LoVo (cell line): ENCODE measurements around the gene MICAL3.
A peak's percentile ranks its signal among the peaks of the same experiment; 100 is the strongest.

Experiments
- DNase-seq: peaks from one replicate; pipeline ENCODE4 v3.0.0-alpha.2; 2016; ENCODE audit warnings: low spot score

The MICAL3 gene

DNA sequence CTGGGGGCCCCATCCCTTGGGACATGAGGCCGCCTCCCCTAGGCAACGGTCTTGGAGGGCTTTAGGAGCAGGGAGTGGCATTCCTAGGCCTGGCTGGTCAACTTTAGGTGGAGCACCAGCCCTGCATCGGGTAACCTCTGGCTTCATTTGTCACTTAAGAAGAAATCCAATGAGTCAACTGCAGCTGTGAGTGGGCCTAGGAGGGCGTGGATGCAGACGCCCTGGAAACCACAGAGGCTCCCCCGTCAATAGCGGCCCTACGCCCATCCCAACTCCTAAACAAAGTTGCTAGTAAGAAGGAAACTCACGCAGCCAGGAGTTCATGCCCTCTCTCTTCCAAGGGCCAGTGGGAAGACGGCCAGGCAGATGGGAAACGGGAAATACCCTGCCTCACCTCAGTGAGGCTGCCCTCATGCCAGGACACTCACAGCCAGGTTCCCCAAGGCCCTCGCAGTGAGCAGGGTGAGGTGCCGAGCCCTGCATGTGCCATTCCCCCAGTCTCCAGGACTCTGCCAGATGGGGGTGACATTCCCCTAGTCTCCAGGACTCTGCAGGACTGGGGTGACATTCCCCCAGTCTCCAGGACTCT, 270.9 kb downstream of the MICAL3 start:
- peak; percentile 9 for DNase-seq

DNA sequence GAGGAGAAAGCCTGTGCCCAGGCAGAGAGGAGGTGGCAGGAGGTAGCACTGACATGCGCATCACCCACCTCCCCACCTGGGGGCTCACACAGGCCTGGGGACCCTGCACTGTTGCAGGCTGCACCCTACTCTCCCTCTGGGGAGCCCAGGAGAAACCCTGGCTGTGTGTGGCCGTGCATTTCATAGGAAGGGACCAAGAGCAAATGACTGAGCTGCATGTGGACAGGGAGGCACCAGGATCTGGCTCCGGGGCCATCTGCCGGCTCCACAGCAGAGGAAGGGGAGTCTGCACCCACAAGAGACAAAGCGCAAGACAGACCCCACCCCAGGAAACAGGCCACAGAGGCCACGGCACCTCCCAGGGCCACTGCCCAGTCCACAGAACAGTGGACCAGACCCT, 272.8 kb downstream of the MICAL3 start:
- no peak for DNase-seq

DNA sequence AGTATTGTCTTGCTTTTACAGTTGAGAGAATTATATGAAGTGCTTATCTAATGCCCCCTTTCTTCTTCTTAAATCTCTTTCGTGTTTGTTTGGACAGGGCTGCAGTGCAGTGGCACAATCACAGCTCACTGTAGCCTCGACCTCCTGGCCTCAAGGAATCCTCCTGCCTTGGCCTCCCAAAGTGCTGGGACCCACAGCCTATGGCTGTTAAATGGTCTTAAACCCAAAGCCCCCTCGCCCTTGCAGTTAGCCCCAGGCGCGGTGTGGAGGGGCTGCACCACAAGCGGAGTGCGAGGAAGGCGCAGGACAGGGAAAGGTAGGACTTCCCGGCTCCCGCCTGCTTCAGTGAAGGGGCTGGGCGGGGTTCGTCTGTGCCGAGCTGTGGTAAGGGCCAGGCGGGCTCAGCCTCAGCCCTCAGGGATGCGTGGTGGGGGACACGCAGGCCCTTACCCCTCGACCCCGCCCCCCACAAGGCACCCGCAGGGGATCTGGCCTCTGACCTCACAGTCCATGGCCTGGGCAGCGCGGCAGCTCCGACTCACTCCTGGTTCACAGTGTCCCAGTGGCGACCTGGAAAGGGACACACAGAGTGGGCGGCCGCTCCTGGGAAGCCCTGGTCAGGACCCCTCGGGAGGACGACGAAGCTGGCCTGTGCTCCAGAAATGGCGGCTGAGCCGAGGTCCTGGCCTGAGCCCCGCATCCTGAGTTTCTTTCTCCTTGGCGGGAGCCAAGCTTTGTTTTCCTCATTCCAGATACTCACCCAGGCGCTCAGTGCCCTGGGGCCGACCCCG, 274.6 kb downstream of the MICAL3 start:
- DNase-seq: no peak

DNA sequence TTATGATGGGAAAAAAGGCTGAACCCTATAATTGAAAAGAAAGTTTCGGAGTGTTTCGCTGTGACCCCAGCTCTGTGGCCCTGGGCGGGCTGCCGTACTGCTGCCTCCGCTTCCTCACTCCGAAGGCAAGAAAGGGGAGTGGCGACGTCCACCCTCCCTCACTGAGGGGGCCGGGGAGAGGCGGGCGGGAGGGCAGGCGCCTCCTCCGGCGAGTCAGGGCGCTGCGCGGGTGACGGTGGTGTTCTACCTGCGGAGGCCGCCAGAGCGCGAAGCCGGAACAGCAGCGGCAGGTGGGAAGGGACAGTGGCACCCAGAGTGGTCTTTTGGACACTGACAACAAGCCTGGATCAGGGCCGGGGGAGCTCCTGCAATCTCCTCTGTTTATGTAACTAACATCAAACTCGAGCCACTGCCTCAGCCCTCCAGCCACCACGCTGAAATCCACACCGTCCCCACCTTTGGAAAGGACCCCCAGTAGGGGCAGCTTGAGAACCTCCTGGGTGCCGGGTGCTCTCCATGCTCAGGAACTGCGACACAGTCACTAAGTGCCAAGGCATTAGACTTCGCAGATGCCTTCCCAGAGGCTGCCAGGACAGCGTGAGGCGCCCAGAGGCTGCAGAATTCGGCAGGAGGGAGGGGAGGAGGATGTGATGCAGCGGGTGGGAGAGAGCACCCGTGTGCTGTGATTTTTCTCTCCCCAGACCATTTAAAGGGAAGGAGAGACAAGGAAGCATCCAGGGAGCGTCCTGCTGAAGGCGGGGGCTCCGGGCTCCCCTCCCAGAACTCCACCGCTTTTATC, 275.6 kb downstream of the MICAL3 start:
- DNase-seq: no peak

DNA sequence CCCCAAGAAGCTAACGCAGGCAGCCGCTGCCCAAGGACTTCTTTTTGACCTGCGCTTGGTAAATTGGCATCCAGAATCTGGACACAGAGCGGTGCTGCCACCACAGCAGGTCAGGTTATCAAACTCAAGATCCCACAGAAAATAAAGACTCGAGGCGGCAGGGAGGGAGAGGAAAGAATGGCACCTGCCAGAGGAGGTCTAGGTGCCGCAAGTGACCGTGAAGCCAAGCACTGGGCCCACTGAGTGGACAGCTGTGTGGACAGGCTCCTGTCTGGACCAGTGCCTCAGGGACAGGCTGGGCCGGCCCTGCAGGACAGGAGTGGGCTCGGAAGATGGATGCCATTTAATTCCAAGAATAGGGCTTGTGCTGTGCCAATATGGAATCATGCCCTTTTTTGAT, 277.4 kb downstream of the MICAL3 start:
- no peak for DNase-seq

DNA sequence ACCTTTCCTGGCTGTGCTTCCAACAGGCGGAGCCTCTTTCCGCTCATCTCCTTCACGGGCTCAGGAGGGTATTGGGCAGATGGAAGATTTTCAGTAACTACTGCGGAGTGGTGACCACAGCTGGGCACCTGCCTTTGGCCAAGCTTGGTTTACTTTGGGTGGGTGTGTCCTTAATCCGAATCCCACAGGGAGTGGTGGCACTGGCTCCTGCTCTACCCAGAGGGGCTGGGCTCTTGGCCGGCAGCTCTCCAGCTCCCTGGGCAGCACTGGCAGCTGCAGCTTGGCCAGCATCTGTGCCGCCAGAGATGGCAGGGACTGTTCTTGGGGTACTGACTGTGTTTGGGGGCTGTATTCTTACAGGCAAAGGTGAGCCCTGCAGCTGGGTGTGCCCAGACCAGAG, 279.9 kb downstream of the MICAL3 start:
- no peak for DNase-seq

DNA sequence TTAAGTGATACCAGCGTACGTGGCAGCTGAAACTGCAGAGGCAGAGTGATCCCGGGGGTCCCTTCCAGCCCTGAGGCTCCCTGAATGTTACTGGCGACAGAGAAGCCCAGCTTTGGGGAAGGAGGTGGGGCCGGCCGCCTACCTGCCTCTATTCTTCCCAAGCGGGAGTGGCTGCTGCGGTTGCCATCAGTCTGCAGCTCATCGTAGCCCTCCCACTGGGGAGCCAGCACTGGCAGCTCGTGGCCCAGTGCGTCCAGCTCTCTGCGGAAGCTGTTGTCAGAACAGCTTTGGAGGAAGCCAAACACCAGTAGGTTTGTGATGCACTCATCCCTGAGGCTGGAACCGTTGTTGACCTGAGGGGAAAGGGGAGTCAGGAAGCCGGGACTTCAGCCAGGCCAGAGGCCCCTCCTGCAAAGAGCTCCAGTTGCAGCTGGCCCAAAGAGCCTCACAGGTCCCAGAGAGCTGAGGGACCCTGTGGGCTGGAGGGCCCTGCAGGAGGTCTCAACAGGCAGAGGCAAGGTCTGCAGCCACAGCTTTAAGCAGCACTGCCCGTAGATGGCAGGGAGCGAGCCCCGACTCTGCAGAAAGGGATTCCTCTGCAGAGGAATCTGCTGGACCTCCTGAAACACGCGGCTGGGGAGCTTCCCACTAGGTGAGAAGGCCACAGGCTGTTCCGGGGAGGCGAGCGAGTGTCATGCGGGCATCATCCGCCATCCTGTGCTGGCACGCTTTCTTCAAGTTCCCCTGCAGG, 280.5 kb downstream of the MICAL3 start:
- no peak for DNase-seq

DNA sequence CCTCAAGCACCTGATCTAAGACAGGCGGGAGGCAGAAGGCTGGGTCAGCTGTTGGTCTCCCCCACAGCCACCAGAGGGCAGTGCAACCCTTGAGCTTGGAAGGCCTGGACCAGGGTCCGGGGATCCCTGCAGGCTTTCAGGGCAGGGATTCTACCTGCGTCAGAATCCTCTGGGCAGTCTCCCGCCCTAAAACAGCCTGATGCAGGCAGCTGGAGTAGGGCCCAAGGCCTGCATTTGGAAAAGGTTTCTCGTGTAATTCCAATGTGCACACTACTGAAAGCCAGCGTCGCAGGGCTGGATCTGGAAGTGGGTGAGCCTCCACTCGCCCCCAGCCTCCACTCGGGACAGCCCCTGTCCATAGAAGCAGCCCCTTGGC, 281.8 kb downstream of the MICAL3 start:
- DNase-seq: peak; percentile 38

DNA sequence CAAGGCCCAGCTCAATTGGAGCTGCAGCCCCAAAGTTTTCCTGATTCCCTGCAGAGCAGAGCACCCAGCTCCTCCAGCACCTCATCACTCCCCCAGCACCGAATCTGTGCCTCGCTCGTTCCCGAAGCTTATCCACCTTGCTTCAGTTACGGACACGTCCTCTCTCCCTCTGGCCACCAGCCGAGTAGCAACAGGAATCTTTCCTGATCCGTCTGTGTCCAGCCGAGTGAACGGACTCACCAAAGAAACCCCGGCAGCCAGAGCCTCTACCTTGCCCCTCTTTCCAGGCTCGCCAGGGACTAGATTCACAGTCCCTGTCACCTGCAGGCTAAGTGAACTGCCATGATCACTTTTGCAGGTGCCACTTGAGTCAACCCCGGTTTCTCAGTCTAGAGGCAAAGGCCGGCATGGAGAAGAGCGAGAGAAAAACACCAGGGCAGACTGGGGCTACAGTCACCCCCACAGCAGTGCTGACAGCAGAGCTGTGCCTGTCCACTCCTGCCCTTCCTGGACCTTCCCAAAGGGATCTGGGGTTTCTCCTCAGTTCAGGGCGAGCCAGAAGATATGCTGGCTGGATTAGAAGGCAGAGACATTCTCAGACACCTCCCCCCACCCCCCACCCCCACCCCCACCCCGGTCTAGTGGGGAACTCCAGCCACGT, 282.4 kb downstream of the MICAL3 start:
- DNase-seq: no peak

DNA sequence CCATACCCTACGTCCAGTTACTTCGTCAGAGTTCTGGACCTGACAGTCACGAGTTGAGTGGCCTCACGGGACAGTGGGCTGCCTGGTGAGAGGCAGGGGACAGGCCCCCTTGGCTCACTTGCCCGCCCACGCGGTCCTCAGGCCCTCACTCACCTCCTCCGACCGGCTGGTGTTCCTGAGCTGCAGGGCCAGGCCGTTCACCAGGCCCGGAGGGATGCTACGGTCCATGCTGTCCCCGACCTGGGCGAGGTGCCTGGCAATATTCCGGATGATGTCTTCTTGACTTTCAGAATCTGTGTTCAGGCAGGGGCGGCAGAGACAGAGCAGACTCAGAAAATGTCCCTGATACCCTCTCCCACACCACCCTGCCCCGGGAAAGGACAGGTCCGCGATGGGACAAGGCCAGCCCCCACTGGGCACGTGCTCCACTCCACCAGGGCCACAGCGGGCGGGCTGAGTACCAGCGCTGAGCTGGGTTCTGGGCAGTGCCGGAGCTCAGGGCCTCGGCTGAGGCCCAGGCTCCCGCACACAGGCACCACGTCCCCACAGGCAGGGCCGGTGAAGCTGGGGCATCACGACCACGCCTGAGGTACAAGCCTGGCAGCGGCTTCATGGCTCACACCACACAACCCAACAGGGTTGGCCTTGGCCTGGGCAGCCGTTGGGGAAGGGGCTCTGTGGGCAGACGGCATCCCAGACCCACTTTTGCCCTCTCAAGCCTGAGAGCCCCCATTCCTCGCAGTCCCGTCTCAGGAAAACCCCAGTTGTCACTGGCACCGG, 285.0 kb downstream of the MICAL3 start:
- no peak for DNase-seq

DNA sequence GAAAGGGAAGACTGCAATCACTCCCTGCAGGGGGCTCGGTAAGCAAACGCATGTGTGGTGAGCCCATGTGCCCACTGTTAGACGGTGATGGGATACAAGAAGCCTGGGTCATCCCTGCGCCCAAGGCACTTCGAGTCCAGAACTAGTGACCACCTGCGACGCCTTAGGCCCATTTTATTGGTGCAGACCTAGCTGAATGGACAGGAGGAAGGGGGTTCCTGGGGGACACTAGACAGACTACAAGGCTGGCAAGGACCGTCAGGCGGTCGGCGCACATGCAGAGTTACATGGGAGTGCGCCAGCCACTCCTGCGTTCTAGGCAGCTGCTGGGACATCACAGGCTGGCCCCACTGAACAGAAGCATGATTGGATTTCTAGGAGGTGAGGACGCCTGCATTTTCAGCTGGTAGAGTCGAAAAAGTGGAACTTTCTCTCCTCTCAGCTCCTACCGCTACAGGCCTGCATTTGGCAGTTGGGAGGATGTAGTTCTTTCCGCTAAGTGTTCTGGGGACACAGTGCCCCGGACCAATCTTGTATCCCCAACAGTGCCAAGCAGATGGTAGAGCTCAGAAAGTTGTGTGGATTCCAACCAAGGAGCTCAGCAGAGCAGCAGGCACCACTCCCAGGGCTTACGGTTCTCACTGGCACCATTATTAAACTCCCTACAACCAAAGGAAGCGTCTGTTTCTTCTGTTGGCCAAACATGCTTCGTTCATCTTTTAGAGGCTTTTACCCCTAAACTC, 285.8 kb downstream of the MICAL3 start:
- DNase-seq: no peak
